Head of caudate nucleus (tissue), 42 donors: ENCODE measurements around the gene PRPF38A.

Source experiments
- DNase-seq, 42 donors: peaks; one replicate each; pipeline versions ENCODE4 v3.0.0 to v3.0.0-alpha.2; 2020 to 2021; ENCODE audit warnings: mixed read lengths in 7 of 42
- intact Hi-C: fragments of 100-400 bp; cut with DNase I; formaldehyde crosslinking; loops from one replicate; pipeline ENCODE4 v1.15.0; 2022

Gene PRPF38A

GRCh38 chr1:52436817-52437216, 32.4 kb downstream of the PRPF38A start:
- intact Hi-C loops, result no loop called here
- no peak for DNase-seq

- DNase-seq, result no peak
- intact Hi-C loops, result no loop called here
Observed at GRCh38 chr1:52439976-52440375, 35.6 kb downstream of the PRPF38A start.

GRCh38 chr1:52444463-52444862, 40.1 kb downstream of the PRPF38A start:
- intact Hi-C loops, result no loop called here
- no peak for DNase-seq

GRCh38 chr1:52454127-52454526, 49.7 kb downstream of the PRPF38A start:
- no peak for DNase-seq
- intact Hi-C loops, result no loop called here

GRCh38 chr1:52454779-52455178, 50.4 kb downstream of the PRPF38A start:
- intact Hi-C loops, result no loop called here
- DNase-seq, result no peak

- no peak for DNase-seq
- intact Hi-C loops, result no loop called here
Observed at GRCh38 chr1:52455686-52456085, 51.3 kb downstream of the PRPF38A start.

GRCh38 chr1:52460694-52461093, 56.3 kb downstream of the PRPF38A start:
- intact Hi-C loops, result no loop called here
- no peak for DNase-seq

GRCh38 chr1:52461821-52462220, 57.4 kb downstream of the PRPF38A start:
- intact Hi-C loops, result no loop called here
- no peak for DNase-seq

GRCh38 chr1:52463891-52464290, 59.5 kb downstream of the PRPF38A start:
- intact Hi-C loops, result no loop called here
- no peak for DNase-seq

- intact Hi-C loops, result no loop called here
- no peak for DNase-seq
Observed at GRCh38 chr1:52469108-52469507, 64.7 kb downstream of the PRPF38A start.
